ENCODE measurements around the gene KIF21B.
"Not testable (repeated sequence)": the region's sequence is repeated elsewhere in the genome, so short reads cannot be mapped to it uniquely, and the experiment has no call there.

The KIF21B gene

GRCh38 chr1:200960236-200960947, 63.1 kb downstream of the KIF21B start:
- no peak overlapping the region for H3K27ac Mint-ChIP-seq
- no peaks in the 10 kb centered on the region for H3K9me3 Mint-ChIP-seq
- no peaks in the 10 kb centered on the region for H3K36me3 Mint-ChIP-seq (ENCODE audit: low read depth)
- peaks cover 10% of the 10 kb centered on the region for H3K27me3 Mint-ChIP-seq (ENCODE audit: low read depth)
- no peaks in the 10 kb centered on the region for H3K4me1 Mint-ChIP-seq (ENCODE audit: low read depth)
- H3K4me3 Mint-ChIP-seq, result no peak overlapping the region
- no peak for DNase-seq (ENCODE audit: low spot score)

GRCh38 chr1:200959411-200959921, 64.0 kb downstream of the KIF21B start:
- Mint-ChIP-seq H3K4me1 (ENCODE audit: low read depth) (no peaks in the 10 kb centered on the region), H3K27me3 (ENCODE audit: low read depth) (peaks cover 13% of the 10 kb centered on the region), H3K36me3 (ENCODE audit: low read depth) (no peaks in the 10 kb centered on the region), H3K4me3 (no peak overlapping the region), H3K27ac (no peak overlapping the region), H3K9me3 (no peaks in the 10 kb centered on the region)
- DNase-seq (ENCODE audit: low spot score), result no peak

GRCh38 chr1:200958597-200958996, 64.9 kb downstream of the KIF21B start:
- no peak for DNase-seq (ENCODE audit: low spot score)
- no peaks in the 10 kb centered on the region for H3K9me3 Mint-ChIP-seq
- H3K4me1 Mint-ChIP-seq (ENCODE audit: low read depth), result no peaks in the 10 kb centered on the region
- H3K4me3 Mint-ChIP-seq, result no peak overlapping the region
- H3K27ac Mint-ChIP-seq, result no peak overlapping the region
- peaks cover 17% of the 10 kb centered on the region for H3K27me3 Mint-ChIP-seq (ENCODE audit: low read depth)
- H3K36me3 Mint-ChIP-seq (ENCODE audit: low read depth), result no peaks in the 10 kb centered on the region

- Mint-ChIP-seq H3K4me3 (no peak overlapping the region), H3K27ac (no peak overlapping the region), H3K9me3 (no peaks in the 10 kb centered on the region), H3K36me3 (ENCODE audit: low read depth) (no peaks in the 10 kb centered on the region), H3K4me1 (ENCODE audit: low read depth) (peaks cover 2% of the 10 kb centered on the region), H3K27me3 (ENCODE audit: low read depth) (peaks cover 18% of the 10 kb centered on the region)
- no peak for DNase-seq (ENCODE audit: low spot score)
These were observed 69.1 kb downstream of the KIF21B start for GRCh38 chr1:200954434-200954833.

GRCh38 chr1:200951016-200951415, 72.5 kb downstream of the KIF21B start:
- Mint-ChIP-seq H3K4me3 (no peak overlapping the region), H3K27me3 (ENCODE audit: low read depth) (peaks cover 22% of the 10 kb centered on the region), H3K9me3 (no peaks in the 10 kb centered on the region)

GRCh38 chr1:200949626-200950025, 73.9 kb downstream of the KIF21B start:
- no peak for DNase-seq (ENCODE audit: low spot score)
- Mint-ChIP-seq H3K4me3 (no peak overlapping the region), H3K36me3 (ENCODE audit: low read depth) (no peaks in the 10 kb centered on the region), H3K4me1 (ENCODE audit: low read depth) (peaks cover 2% of the 10 kb centered on the region), H3K27ac (no peak overlapping the region), H3K9me3 (no peaks in the 10 kb centered on the region), H3K27me3 (ENCODE audit: low read depth) (peaks cover 29% of the 10 kb centered on the region)

More at GRCh38 chr1:200951016-200951415, 72.5 kb downstream of the KIF21B start:
- peaks cover 2% of the 10 kb centered on the region for H3K4me1 Mint-ChIP-seq (ENCODE audit: low read depth)
- no peak for DNase-seq (ENCODE audit: low spot score)
- H3K27ac Mint-ChIP-seq, result no peak overlapping the region
- no peaks in the 10 kb centered on the region for H3K36me3 Mint-ChIP-seq (ENCODE audit: low read depth)

GRCh38 chr1:200947059-200947566, 76.4 kb downstream of the KIF21B start:
- Mint-ChIP-seq H3K9me3 (peaks cover 6% of the 10 kb centered on the region), H3K4me1 (ENCODE audit: low read depth) (peaks cover 2% of the 10 kb centered on the region), H3K27me3 (ENCODE audit: low read depth) (peaks cover 30% of the 10 kb centered on the region), H3K27ac (no peak overlapping the region), H3K36me3 (ENCODE audit: low read depth) (no peaks in the 10 kb centered on the region), H3K4me3 (no peak overlapping the region)
- DNase-seq (ENCODE audit: low spot score), result no peak

GRCh38 chr1:200945111-200945510, 78.4 kb downstream of the KIF21B start:
- Mint-ChIP-seq H3K9me3 (peaks cover 18% of the 10 kb centered on the region), H3K27ac (no peak overlapping the region), H3K4me1 (ENCODE audit: low read depth) (no peaks in the 10 kb centered on the region), H3K27me3 (ENCODE audit: low read depth) (peaks cover 36% of the 10 kb centered on the region), H3K4me3 (no peak overlapping the region), H3K36me3 (ENCODE audit: low read depth) (no peaks in the 10 kb centered on the region)
- no peak for DNase-seq (ENCODE audit: low spot score)

GRCh38 chr1:200938955-200939354, 84.6 kb downstream of the KIF21B start:
- no peak overlapping the region for H3K27ac Mint-ChIP-seq
- DNase-seq (ENCODE audit: low spot score), result no peak
- H3K4me3 Mint-ChIP-seq, result no peak overlapping the region

GRCh38 chr1:200935286-200935962, 88.1 kb downstream of the KIF21B start:
- peaks cover 16% of the 10 kb centered on the region for H3K27me3 Mint-ChIP-seq (ENCODE audit: low read depth)
- H3K36me3 Mint-ChIP-seq (ENCODE audit: low read depth); DNase-seq (ENCODE audit: low spot score); H3K4me3 Mint-ChIP-seq; H3K4me1 Mint-ChIP-seq (ENCODE audit: low read depth); H3K27ac Mint-ChIP-seq: not testable (repeated sequence)
- peaks cover 13% of the 10 kb centered on the region for H3K9me3 Mint-ChIP-seq

More at GRCh38 chr1:200938955-200939354, 84.6 kb downstream of the KIF21B start:
- Mint-ChIP-seq H3K27me3 (ENCODE audit: low read depth) (peaks cover 17% of the 10 kb centered on the region), H3K4me1 (ENCODE audit: low read depth) (no peaks in the 10 kb centered on the region), H3K36me3 (ENCODE audit: low read depth) (no peaks in the 10 kb centered on the region), H3K9me3 (peaks cover 15% of the 10 kb centered on the region)

- no peak overlapping the region for H3K4me3 Mint-ChIP-seq
- DNase-seq (ENCODE audit: low spot score), result no peak
- no peaks in the 10 kb centered on the region for H3K4me1 Mint-ChIP-seq (ENCODE audit: low read depth)
- H3K36me3 Mint-ChIP-seq (ENCODE audit: low read depth), result no peaks in the 10 kb centered on the region
- peaks cover 13% of the 10 kb centered on the region for H3K27me3 Mint-ChIP-seq (ENCODE audit: low read depth)
- peaks cover 11% of the 10 kb centered on the region for H3K9me3 Mint-ChIP-seq
- no peak overlapping the region for H3K27ac Mint-ChIP-seq
These were observed 88.8 kb downstream of the KIF21B start for GRCh38 chr1:200934676-200935245.

GRCh38 chr1:200931776-200932175, 91.7 kb downstream of the KIF21B start:
- Mint-ChIP-seq H3K4me3 (no peak overlapping the region), H3K36me3 (ENCODE audit: low read depth) (no peaks in the 10 kb centered on the region), H3K4me1 (ENCODE audit: low read depth) (no peaks in the 10 kb centered on the region), H3K27me3 (ENCODE audit: low read depth) (peaks cover 14% of the 10 kb centered on the region), H3K27ac (no peak overlapping the region), H3K9me3 (peaks cover 11% of the 10 kb centered on the region)
- no peak for DNase-seq (ENCODE audit: low spot score)

GRCh38 chr1:200930285-200930684, 93.2 kb downstream of the KIF21B start:
- H3K27ac Mint-ChIP-seq; H3K4me1 Mint-ChIP-seq (ENCODE audit: low read depth); DNase-seq (ENCODE audit: low spot score); H3K36me3 Mint-ChIP-seq (ENCODE audit: low read depth); H3K4me3 Mint-ChIP-seq: not testable (repeated sequence)
- H3K27me3 Mint-ChIP-seq (ENCODE audit: low read depth), result peaks cover 19% of the 10 kb centered on the region
- H3K9me3 Mint-ChIP-seq, result peaks cover 11% of the 10 kb centered on the region

All from T-helper 2 cell treated with Interferon-gamma antibody and Interleukin-4, amounts not matched to agents 5 μg/mL and 100 μg/mL, for 36 hours (primary cell).